Measurements from ENCODE around the gene TMC2.
"Not testable (repeated sequence)": the region's sequence is repeated elsewhere in the genome, so short reads cannot be mapped to it uniquely, and the experiment has no call there.

Gene TMC2, protein sequence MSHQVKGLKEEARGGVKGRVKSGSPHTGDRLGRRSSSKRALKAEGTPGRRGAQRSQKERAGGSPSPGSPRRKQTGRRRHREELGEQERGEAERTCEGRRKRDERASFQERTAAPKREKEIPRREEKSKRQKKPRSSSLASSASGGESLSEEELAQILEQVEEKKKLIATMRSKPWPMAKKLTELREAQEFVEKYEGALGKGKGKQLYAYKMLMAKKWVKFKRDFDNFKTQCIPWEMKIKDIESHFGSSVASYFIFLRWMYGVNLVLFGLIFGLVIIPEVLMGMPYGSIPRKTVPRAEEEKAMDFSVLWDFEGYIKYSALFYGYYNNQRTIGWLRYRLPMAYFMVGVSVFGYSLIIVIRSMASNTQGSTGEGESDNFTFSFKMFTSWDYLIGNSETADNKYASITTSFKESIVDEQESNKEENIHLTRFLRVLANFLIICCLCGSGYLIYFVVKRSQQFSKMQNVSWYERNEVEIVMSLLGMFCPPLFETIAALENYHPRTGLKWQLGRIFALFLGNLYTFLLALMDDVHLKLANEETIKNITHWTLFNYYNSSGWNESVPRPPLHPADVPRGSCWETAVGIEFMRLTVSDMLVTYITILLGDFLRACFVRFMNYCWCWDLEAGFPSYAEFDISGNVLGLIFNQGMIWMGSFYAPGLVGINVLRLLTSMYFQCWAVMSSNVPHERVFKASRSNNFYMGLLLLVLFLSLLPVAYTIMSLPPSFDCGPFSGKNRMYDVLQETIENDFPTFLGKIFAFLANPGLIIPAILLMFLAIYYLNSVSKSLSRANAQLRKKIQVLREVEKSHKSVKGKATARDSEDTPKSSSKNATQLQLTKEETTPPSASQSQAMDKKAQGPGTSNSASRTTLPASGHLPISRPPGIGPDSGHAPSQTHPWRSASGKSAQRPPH

DNA sequence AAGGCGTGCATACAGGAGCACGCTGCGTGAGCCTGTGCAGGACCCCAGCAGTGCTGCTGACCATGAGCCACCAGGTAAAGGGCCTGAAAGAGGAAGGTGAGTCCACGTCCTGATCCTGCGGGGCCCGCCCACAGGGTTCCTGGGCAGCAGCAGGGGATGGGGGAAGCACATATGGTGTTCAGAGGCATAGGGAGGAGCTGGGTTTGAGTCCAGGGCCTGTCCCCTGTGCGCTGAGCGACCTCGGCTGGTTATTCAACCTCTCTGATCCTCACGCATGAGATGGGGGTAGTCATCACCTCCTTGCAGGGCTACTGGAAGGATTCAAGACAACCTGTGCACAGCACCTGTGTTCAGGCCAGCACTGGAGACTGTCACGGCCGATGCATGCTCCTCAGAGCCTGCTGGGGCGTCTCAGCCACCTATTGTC, at the start of gene TMC2:
TSS of gene TMC2 (plus strand) at position 14 of the 427 bp plus-strand sequence. CDS start at position 63, 49 bp downstream.
- Histone ChIP-seq H3K4me3 (ENCODE audit: low read depth, low read length) (no peak within 1 kb of the TSS), H3K9ac (ENCODE audit: low read depth, low read length) (no peak within 1 kb of the TSS), H3K27me3 (ENCODE audit: control insufficient read depth, insufficient read depth, low read length) (peaks cover 16% of the 10 kb centered on the region), H3K27ac (ENCODE audit: low read depth, low read length) (no peak within 1 kb of the TSS), H3K4me1 (ENCODE audit: control insufficient read depth, insufficient read depth, low read length) (no peaks in the 10 kb centered on the region), H3K9me3 (ENCODE audit: control insufficient read depth, insufficient read depth, low read length) (no peaks in the 10 kb centered on the region), H3K36me3 (ENCODE audit: control insufficient read depth, insufficient read depth, low read length) (no peaks in the 10 kb centered on the region)

DNA sequence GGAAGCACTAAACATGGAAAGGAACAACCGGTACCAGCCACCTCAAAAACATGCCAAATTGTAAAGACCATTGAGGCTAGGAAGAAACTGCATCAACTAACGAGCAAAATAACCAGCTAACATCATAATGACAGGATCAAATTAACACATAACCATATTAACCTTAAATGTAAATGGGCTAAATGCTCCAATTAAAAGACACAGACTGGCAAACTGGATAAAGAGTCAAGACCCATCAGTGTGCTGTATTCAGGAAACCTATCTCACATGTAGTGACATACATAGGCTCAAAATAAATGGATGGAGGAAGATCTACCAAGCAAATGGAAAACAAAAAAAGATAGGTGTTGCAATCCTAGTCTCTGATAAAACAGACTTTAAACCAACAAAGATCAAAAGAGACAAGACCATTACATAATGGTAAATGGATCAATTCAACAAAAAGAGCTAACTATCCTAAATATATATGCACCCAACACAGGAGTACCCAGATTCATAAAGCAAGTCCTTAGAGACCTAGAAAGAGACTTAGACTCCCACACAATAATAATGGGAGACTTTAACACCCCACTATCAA, 33.5 kb upstream of the TMC2 start:
- H3K36me3 ChIP-seq (ENCODE audit: control insufficient read depth, insufficient read depth, low read length); H3K4me3 ChIP-seq (ENCODE audit: low read depth, low read length): not testable (repeated sequence)

DNA sequence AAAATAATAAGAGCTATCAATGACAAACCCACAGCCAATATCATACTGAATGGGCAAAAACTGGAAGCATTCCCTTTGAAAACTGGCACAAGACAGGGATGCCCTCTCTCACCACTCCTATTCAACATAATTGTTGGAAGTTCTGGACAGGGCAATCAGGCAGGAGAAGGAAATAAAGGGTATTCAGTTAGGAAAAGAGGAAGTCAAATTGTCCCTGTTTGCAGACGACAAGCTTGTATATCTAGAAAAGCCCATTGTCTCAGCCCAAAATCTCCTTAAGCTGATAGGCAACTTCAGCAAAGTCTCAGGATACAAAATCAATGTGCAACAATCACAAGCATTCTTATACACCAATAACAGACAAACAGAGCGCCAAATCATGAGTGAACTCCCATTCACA, 31.6 kb upstream of the TMC2 start:
- not testable (repeated sequence) for H3K36me3 ChIP-seq (ENCODE audit: control insufficient read depth, insufficient read depth, low read length); H3K4me3 ChIP-seq (ENCODE audit: low read depth, low read length); H3K9me3 ChIP-seq (ENCODE audit: control insufficient read depth, insufficient read depth, low read length); H3K27ac ChIP-seq (ENCODE audit: low read depth, low read length); H3K9ac ChIP-seq (ENCODE audit: low read depth, low read length); H3K4me1 ChIP-seq (ENCODE audit: control insufficient read depth, insufficient read depth, low read length)
- peaks cover 21% of the 10 kb centered on the region for H3K27me3 ChIP-seq (ENCODE audit: control insufficient read depth, insufficient read depth, low read length)

More for the DNA sequence above, 33.5 kb upstream of the TMC2 start:
- not testable (repeated sequence) for H3K9ac ChIP-seq (ENCODE audit: low read depth, low read length); H3K4me1 ChIP-seq (ENCODE audit: control insufficient read depth, insufficient read depth, low read length); H3K9me3 ChIP-seq (ENCODE audit: control insufficient read depth, insufficient read depth, low read length); H3K27ac ChIP-seq (ENCODE audit: low read depth, low read length); H3K27me3 ChIP-seq (ENCODE audit: control insufficient read depth, insufficient read depth, low read length)

DNA sequence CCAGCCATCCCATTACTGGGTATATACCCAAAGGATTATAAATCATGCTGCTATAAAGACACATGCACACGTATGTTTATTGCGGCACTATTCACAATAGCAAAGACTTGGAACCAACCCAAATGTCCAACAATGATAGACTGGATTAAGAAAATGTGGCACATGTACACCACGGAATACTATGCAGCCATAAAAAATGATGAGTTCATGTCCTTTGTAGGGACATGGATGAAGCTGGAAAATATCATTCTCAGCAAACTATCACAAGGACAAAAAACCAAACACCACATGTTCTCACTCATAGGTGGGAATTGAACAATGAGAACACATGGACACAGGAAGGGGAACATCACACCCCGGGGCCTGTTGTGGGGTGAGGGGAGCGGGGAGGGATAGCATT, 29.9 kb upstream of the TMC2 start:
- peaks cover 37% of the 10 kb centered on the region for H3K27me3 ChIP-seq (ENCODE audit: control insufficient read depth, insufficient read depth, low read length)
- H3K4me3 ChIP-seq (ENCODE audit: low read depth, low read length); H3K36me3 ChIP-seq (ENCODE audit: control insufficient read depth, insufficient read depth, low read length); H3K9ac ChIP-seq (ENCODE audit: low read depth, low read length); H3K27ac ChIP-seq (ENCODE audit: low read depth, low read length); H3K4me1 ChIP-seq (ENCODE audit: control insufficient read depth, insufficient read depth, low read length); H3K9me3 ChIP-seq (ENCODE audit: control insufficient read depth, insufficient read depth, low read length): not testable (repeated sequence)

DNA sequence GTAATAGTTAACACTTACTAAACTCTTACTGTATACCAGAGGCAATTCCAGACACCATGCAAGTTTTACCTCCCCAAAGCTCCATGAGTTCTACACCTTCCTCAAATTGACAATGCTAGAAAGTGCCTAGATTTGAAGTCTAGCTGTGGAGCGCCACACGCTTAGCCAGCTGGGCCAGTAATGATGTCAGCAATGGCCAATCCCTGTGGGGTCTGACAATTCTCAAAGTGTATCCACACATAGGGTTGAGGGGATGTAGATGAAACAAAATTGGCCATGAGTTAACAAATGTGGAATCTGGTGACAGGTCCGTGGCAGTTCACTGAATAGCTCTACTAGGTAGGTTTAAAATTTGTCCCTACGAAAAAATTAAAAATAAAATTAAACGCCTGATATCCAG, 28.9 kb upstream of the TMC2 start:
- no peaks in the 10 kb centered on the region for H3K4me1 ChIP-seq (ENCODE audit: control insufficient read depth, insufficient read depth, low read length)
- no peak overlapping the region for H3K9ac ChIP-seq (ENCODE audit: low read depth, low read length)
- peaks cover 47% of the 10 kb centered on the region for H3K27me3 ChIP-seq (ENCODE audit: control insufficient read depth, insufficient read depth, low read length)
- no peak overlapping the region for H3K27ac ChIP-seq (ENCODE audit: low read depth, low read length)
- no peaks in the 10 kb centered on the region for H3K9me3 ChIP-seq (ENCODE audit: control insufficient read depth, insufficient read depth, low read length)
- H3K4me3 ChIP-seq (ENCODE audit: low read depth, low read length) = no peak overlapping the region
- no peaks in the 10 kb centered on the region for H3K36me3 ChIP-seq (ENCODE audit: control insufficient read depth, insufficient read depth, low read length)

DNA sequence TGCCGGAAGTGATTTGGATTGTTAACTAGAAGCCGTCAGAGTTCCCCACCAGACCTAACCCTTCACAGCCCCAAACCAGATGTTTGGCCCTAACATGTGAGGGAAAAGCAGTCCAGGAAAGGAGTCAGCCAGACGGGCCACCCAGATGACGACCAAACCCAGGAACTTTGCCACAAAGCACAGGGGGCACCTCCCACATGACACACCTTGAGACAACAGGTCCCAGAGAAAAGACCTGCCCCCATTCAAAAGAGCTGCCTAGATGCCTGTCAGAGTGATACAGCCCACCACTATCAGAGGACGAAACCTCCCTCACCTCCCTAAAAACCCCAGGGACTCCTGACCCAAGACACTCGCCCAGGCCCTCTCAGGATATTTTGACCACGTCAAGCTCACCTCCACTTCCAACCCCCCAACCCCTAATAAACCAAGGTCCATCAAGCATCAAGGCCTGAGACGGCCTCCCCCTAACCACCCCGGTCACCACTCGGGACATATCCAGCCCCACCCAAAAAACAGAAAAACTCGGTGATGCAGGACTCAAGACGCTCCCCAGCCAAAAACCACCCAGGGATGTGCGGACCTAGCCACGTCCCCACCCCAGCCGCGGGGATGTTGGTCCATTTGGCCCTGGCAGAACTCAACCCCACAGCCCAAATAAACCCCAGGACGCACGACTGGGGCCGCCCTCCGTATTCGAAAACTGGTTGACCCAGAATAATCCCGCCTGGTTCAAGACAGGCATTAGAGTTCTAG, 28.3 kb upstream of the TMC2 start:
- H3K9ac ChIP-seq (ENCODE audit: low read depth, low read length) = no peak overlapping the region; the same call in 1 of the 2 replicates
- no peaks in the 10 kb centered on the region for H3K9me3 ChIP-seq (ENCODE audit: control insufficient read depth, insufficient read depth, low read length)
- peak overlapping the region; percentile 83 for H3K4me3 ChIP-seq (ENCODE audit: low read depth, low read length)
- H3K27ac ChIP-seq (ENCODE audit: low read depth, low read length) = no peak overlapping the region
- H3K4me1 ChIP-seq (ENCODE audit: control insufficient read depth, insufficient read depth, low read length) = no peaks in the 10 kb centered on the region
- H3K36me3 ChIP-seq (ENCODE audit: control insufficient read depth, insufficient read depth, low read length) = no peaks in the 10 kb centered on the region
- peaks cover 53% of the 10 kb centered on the region for H3K27me3 ChIP-seq (ENCODE audit: control insufficient read depth, insufficient read depth, low read length)

DNA sequence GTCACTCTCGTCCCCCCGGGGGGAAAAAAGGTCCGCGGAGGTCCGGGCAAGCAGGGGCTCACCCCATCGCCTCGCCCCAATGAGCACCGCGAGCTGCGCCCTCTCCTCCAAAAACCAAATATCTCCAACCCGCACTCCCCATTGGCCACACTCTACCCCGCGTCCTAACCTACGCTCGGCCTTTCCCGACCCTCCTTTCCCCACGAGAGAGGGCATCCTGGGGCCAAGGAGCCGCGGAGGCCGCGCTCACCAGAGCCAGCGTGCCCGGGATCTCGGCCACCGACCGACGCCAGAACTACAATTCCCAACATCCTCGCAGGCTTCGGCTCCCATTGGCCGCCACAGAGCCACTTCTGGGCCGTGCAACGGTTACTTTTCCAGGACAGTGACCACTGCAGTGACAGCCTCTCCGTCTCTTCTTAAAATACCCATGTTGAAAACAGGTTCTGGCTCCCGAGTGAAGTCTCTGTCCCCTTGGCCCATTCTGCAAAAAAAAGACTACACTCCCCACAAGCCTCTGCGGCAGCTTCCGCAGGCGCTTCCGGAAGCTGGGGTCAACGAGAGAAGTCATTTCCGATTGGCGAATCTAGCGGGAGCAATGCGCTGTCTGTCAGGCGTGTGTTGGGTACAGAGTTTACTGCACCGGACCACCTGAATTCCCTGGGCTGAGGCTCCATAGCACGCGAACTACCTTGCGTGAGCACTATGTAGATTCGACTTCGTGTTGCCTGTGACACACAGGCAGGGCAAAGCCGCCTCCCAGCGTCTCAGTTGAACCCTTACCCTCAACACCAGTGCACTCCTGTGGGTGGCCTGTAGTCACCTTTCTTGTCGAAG, 27.5 kb upstream of the TMC2 start, which contains the start of gene ZNF343:
TSS of gene ZNF343 (minus strand) at position 285 of the 837 bp plus-strand sequence. CDS start 15,020 bp downstream, outside the sequence.
- Histone ChIP-seq H3K9me3 (ENCODE audit: control insufficient read depth, insufficient read depth, low read length) (no peaks in the 10 kb centered on the region), H3K4me3 (ENCODE audit: low read depth, low read length) (peak within 1 kb of the TSS; percentile 83), H3K27ac (ENCODE audit: low read depth, low read length) (peak within 1 kb of the TSS; percentile 75), H3K9ac (ENCODE audit: low read depth, low read length) (peak within 1 kb of the TSS; percentile 59; the same call in 1 of the 2 replicates), H3K27me3 (ENCODE audit: control insufficient read depth, insufficient read depth, low read length) (peaks cover 61% of the 10 kb centered on the region), H3K4me1 (ENCODE audit: control insufficient read depth, insufficient read depth, low read length) (no peaks in the 10 kb centered on the region), H3K36me3 (ENCODE audit: control insufficient read depth, insufficient read depth, low read length) (no peaks in the 10 kb centered on the region)

DNA sequence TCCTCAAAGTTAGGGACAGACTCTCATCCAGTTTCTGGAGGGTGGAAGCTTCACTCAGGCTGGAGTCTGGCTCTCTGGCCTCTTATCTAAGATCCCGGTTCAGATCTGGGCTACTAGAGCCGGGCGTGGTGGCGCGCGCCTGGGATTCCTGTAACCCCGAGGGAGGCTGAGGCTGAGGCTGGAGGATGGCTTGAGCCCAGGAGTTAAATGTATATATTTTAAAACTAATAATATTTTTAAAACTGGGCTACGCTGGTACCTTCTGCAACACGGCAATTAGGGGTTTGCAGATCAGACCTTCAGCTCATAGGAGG, 26.9 kb upstream of the TMC2 start:
- H3K4me3 ChIP-seq (ENCODE audit: low read depth, low read length) = peak overlapping the region; percentile 83
- H3K36me3 ChIP-seq (ENCODE audit: control insufficient read depth, insufficient read depth, low read length) = no peaks in the 10 kb centered on the region
- peaks cover 67% of the 10 kb centered on the region for H3K27me3 ChIP-seq (ENCODE audit: control insufficient read depth, insufficient read depth, low read length)
- no peaks in the 10 kb centered on the region for H3K4me1 ChIP-seq (ENCODE audit: control insufficient read depth, insufficient read depth, low read length)
- H3K9me3 ChIP-seq (ENCODE audit: control insufficient read depth, insufficient read depth, low read length) = no peaks in the 10 kb centered on the region
- H3K9ac ChIP-seq (ENCODE audit: low read depth, low read length) = no peak overlapping the region
- H3K27ac ChIP-seq (ENCODE audit: low read depth, low read length) = peak overlapping the region; percentile 75

DNA sequence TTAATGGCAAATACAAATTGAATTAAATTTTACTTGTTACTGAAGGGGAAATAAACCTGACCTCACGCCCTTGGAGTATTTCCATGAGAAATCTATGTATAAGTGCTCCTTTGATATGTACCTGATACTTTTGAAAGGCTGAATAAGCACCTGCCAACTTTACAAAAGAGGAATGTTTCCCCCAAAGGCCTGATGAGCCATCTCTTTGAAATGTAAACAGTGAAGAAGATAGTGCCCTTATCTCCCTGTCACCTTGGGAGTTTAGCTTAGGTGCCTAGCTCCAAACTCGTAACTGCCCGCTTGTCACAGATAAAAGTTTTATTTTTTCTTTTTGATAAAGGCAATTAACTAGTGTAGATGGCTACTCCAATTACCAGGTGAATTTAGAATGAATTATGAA, 26.6 kb upstream of the TMC2 start:
- Histone ChIP-seq H3K27ac (ENCODE audit: low read depth, low read length) (no peak overlapping the region), H3K9me3 (ENCODE audit: control insufficient read depth, insufficient read depth, low read length) (no peaks in the 10 kb centered on the region), H3K4me3 (ENCODE audit: low read depth, low read length) (peak overlapping the region; percentile 83; the same call in 1 of the 2 replicates), H3K9ac (ENCODE audit: low read depth, low read length) (no peak overlapping the region), H3K4me1 (ENCODE audit: control insufficient read depth, insufficient read depth, low read length) (no peaks in the 10 kb centered on the region), H3K27me3 (ENCODE audit: control insufficient read depth, insufficient read depth, low read length) (peaks cover 71% of the 10 kb centered on the region), H3K36me3 (ENCODE audit: control insufficient read depth, insufficient read depth, low read length) (no peaks in the 10 kb centered on the region)

DNA sequence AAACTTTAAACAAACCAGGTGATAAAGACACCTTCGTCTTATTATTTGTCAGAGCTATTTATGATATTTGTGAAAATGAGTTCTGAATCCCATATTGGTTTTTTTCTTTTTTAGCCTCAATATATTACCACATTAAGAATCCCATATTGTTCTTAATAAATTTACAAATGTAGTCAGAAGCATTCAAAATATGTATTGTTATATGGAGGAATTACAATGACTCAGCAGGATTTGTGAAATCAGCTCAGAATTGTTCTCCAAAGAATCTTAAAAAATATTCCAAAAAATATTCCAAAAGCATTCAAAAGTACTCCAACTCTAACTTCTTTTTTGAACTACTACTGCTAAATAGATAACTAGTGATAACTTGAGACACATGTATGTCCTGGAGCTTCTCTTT, 21.2 kb upstream of the TMC2 start:
- no peaks in the 10 kb centered on the region for H3K4me1 ChIP-seq (ENCODE audit: control insufficient read depth, insufficient read depth, low read length)
- peaks cover 99% of the 10 kb centered on the region for H3K27me3 ChIP-seq (ENCODE audit: control insufficient read depth, insufficient read depth, low read length)
- H3K36me3 ChIP-seq (ENCODE audit: control insufficient read depth, insufficient read depth, low read length) = no peaks in the 10 kb centered on the region
- H3K9ac ChIP-seq (ENCODE audit: low read depth, low read length) = no peak overlapping the region
- no peaks in the 10 kb centered on the region for H3K9me3 ChIP-seq (ENCODE audit: control insufficient read depth, insufficient read depth, low read length)
- no peak overlapping the region for H3K4me3 ChIP-seq (ENCODE audit: low read depth, low read length)
- no peak overlapping the region for H3K27ac ChIP-seq (ENCODE audit: low read depth, low read length)
